ENCODE data around the gene SRGAP2B. TPM values are rescaled to one million over a fixed set of nuclear protein-coding genes. Genes with fewer than 3 reads are reported as not detected.

The SRGAP2B gene
- total RNA-seq: 87.0 TPM

GRCh38 chr1:145095284-145096057 lies at the start of gene SRGAP2B, which contains the start of gene FAM72D:
TSS of gene SRGAP2B (minus strand) at chr1:145095328. CDS start at chr1:145092901, 2,427 bp downstream.
TSS of gene FAM72D (plus strand) at chr1:145095974. CDS start at chr1:145096848, 874 bp downstream.

Small RNA genes within 50 kb of the gene (small RNA-seq; reads per million reads assigned to genes)
- not detected for gene AC242498.1 (ENCODE audit: low replicate concordance)

Other genes with a start within 250 kb of the SRGAP2B start
- gene FAM72D, start 646 bp upstream of the SRGAP2B start, total RNA-seq: 1.3 TPM
- gene PPIAL4D, start 146.8 kb upstream of the SRGAP2B start, total RNA-seq: not detected